HEK293T (cell line): ENCODE measurements around the gene PRDX2.

Experiments
- CTCF ChIA-PET: fragments of 350-600 bp; formaldehyde crosslinking; extraction: SDS; loops from one replicate; lab custom pipeline; 2021; ENCODE audit warnings: antibody characterized with exemption, inconsistent platforms; lab: Yijun Ruan, JAX
- POLR2A ChIA-PET: fragments of 350-600 bp; formaldehyde crosslinking; extraction: SDS; loops from one replicate; lab custom pipeline; 2020; ENCODE audit warnings: antibody characterized with exemption, inconsistent platforms; lab: Yijun Ruan, JAX
- DNase-seq: peaks from one replicate; pipeline ENCODE4 v3.0.0; 2012; ENCODE audit warnings: mixed read lengths; ENCODE audit errors: extremely low spot score
- ARNT ChIP-seq: fragments of 450-650 bp; IDR thresholded peaks from 2 replicates; pipeline ENCODE4 v1.6.1; 2017; ENCODE audit warnings: mild to moderate bottlenecking
- BHLHE40 ChIP-seq: fragments of 450-650 bp; IDR thresholded peaks from 2 replicates; pipeline ENCODE4 v1.6.1; 2016; ENCODE audit warnings: mild to moderate bottlenecking, moderate library complexity, borderline replicate concordance
- CTBP1 ChIP-seq: fragments of 450-650 bp; IDR thresholded peaks from 2 replicates; pipeline ENCODE4 v1.6.1; 2016; ENCODE audit warnings: borderline replicate concordance
- ELF4 ChIP-seq: fragments of 450-650 bp; IDR thresholded peaks from 2 replicates; pipeline ENCODE4 v1.6.1; 2017; ENCODE audit warnings: antibody characterized with exemption
- FOXA1 ChIP-seq: fragments of 450-650 bp; IDR thresholded peaks from 2 replicates; pipeline ENCODE4 v1.6.1; 2016; ENCODE audit warnings: mild to moderate bottlenecking
- FOXM1 ChIP-seq: fragments of 450-650 bp; IDR thresholded peaks from 2 replicates; pipeline ENCODE4 v1.6.1; 2017; ENCODE audit warnings: mild to moderate bottlenecking, borderline replicate concordance
- HDGF ChIP-seq: fragments of 450-650 bp; IDR thresholded peaks from 2 replicates; pipeline ENCODE4 v1.6.1; 2017; ENCODE audit warnings: antibody characterized with exemption, borderline replicate concordance
- L3MBTL2 ChIP-seq: fragments of 450-650 bp; conservative IDR thresholded peaks from 2 replicates; pipeline ENCODE4 v1.6.1; 2016; ENCODE audit warnings: mild to moderate bottlenecking
- LEF1 ChIP-seq: fragments of 450-650 bp; IDR thresholded peaks from 2 replicates; pipeline ENCODE4 v1.6.1; 2017; ENCODE audit warnings: mild to moderate bottlenecking, borderline replicate concordance
- NFRKB ChIP-seq: fragments of 450-650 bp; IDR thresholded peaks from 2 replicates; pipeline ENCODE4 v1.6.1; 2016; ENCODE audit warnings: mild to moderate bottlenecking, moderate library complexity
- SP1 ChIP-seq: fragments of 450-650 bp; IDR thresholded peaks from 2 replicates; pipeline ENCODE4 v1.6.1; 2017
- SUZ12 ChIP-seq: fragments of 450-650 bp; IDR thresholded peaks from 2 replicates; pipeline ENCODE4 v1.6.1; 2016; ENCODE audit warnings: mild to moderate bottlenecking
- TARDBP ChIP-seq: fragments of 450-650 bp; IDR thresholded peaks from 2 replicates; pipeline ENCODE4 v1.6.1; 2016
- ZNF384 ChIP-seq: fragments of 450-650 bp; IDR thresholded peaks from 2 replicates; pipeline ENCODE4 v1.6.1; 2016
- TF ChIP-seq, protein P1 (sequence below): fragments of 450-650 bp; IDR thresholded peaks from 2 replicates; pipeline ENCODE4 v1.6.1; 2016

PRDX2 gene

DNA sequence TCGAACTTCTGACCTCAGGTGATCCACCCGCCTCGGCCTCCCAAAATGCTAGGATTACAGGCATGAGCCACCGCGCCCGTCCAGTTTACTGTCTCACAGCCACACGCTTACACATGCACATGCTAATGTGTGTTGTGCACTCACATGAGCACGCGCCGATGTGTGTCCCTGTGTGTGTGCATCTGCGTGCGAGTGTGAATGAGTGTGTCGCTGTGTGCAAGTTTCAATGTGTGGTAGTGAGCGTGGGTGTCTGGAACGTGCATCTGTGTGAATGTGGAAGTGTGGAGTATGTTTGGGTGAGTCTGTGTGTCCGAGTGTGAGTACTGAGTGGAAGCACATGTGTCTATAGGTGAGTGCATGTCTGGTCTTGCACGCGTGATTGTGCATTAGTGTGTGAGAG lies 40.9 kb upstream of the PRDX2 start:
- POLR2A ChIA-PET = no interaction called here
- DNase-seq = no peak
- CTCF ChIA-PET = no interaction called here
- TF ChIP-seq CTBP1 = no peak
- no peak for TF ChIP-seq SP1
- no peak for TF ChIP-seq FOXM1
- TF ChIP-seq ELF4 = no peak
- TF ChIP-seq, protein P1, sequence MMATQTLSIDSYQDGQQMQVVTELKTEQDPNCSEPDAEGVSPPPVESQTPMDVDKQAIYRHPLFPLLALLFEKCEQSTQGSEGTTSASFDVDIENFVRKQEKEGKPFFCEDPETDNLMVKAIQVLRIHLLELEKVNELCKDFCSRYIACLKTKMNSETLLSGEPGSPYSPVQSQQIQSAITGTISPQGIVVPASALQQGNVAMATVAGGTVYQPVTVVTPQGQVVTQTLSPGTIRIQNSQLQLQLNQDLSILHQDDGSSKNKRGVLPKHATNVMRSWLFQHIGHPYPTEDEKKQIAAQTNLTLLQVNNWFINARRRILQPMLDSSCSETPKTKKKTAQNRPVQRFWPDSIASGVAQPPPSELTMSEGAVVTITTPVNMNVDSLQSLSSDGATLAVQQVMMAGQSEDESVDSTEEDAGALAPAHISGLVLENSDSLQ = no peak
- no peak for TF ChIP-seq NFRKB
- no peak for TF ChIP-seq L3MBTL2
- TF ChIP-seq SUZ12 = no peak

- ChIA-PET POLR2A (interaction anchor here (1.0 kb wide), 1 partner anchor 35 kb away, joined by 3 read pairs; the partner anchor contains the start of gene RNASEH2A), CTCF (no interaction called here)
- TF ChIP-seq SUZ12 (no peak), FOXM1 (no peak), ELF4 (no peak), NFRKB (no peak), TARDBP (no peak), ZNF384 (no peak)
- TF ChIP-seq, protein P1 = no peak
- peak; percentile 49 for DNase-seq
These were observed 39.5 kb upstream of the PRDX2 start for GRCh38 chr19:12841094-12841493.

DNA sequence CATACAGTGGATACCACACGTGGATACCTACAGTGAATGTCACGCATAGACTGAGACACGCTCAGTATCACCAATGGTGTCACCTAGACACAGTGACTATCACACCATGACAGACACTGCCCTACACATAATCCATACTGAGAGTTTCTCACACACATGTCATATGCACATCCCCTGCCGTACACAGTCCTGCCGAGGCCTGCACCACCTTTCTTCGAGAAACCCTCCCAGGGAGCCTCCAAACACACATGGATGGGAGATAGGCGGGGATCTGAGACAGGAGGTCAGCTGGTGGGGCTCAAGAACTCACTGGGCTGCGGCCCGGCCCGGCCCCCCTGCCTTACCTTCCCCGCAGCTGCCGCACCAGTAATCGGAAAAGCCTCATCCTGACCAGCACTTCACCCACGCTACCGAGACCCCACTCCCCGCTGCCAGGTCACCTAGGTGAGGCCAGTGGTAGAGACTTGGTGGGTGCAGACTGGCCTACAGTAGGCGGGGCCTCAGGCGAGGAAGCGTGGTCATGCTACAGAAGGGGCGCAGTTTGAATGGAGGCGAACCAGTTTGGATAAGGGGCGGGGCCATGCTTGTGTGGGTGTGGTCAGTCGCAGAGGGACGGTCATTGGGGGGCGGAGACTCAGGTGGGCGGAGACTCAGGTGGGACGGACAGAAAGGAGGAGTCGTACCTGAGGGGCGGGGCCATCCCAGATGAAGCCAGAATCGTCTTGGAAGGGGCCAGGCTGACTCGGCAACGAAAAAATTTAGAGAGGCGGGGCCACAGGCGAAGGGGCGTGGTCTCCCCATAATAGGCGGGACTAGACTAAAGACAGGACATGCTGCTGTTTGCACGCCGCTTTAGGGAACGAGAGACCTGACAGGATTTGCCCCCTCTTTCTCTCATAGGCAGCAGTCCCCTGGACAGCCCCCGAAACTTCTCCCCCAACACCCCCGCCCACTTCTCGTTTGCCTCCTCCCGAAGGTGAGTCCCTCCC lies 38.8 kb upstream of the PRDX2 start:
- ChIA-PET POLR2A (no interaction called here), CTCF (no interaction called here)
- peak; percentile 95 for DNase-seq
- peak; percentile 54; the same call in 1 of the 2 replicates for TF ChIP-seq HDGF
- TF ChIP-seq, protein P1 = no peak

- no peak for DNase-seq
- TF ChIP-seq L3MBTL2 (peak; percentile 33), LEF1 (no peak)
- ChIA-PET CTCF (no interaction called here), POLR2A (no interaction called here)
These were observed 37.5 kb upstream of the PRDX2 start for GRCh38 chr19:12838886-12839756.

GRCh38 chr19:12838182-12838885 lies 36.7 kb upstream of the PRDX2 start, which contains the start of gene MAST1:
Gene MAST1, plus strand, starts transcription at chr19:12838515. Its CDS starts 58 bp downstream, at chr19:12838573.
- peak; percentile 80 for DNase-seq
- ChIA-PET POLR2A (no interaction called here), CTCF (no interaction called here)
- no peak for TF ChIP-seq CTBP1
- TF ChIP-seq FOXM1 = peak; percentile 87

- ChIA-PET POLR2A (interaction anchor here (1.0 kb wide), 1 partner anchor 53 kb away, joined by 3 read pairs; the partner anchor contains the start of gene GCDH), CTCF (interaction anchor here (0.6 to 1.0 kb wide), 4 partner anchors 9 to 72 kb away, joined by 3 to 4 read pairs (median 4); partner anchors contain the start of gene GCDH)
- TF ChIP-seq FOXM1 (no peak), BHLHE40 (no peak), FOXA1 (no peak), ZNF384 (no peak), ARNT (no peak), LEF1 (no peak), HDGF (no peak)
- TF ChIP-seq, protein P1 = no peak
- DNase-seq = no peak
These were observed 35.6 kb upstream of the PRDX2 start for GRCh38 chr19:12837225-12837624.
